BLaER1 treated with 17β-estradiol and CSF1 and Interleukin-3, amounts not matched to agents 10 nM and 100 nM (cell line): Measurements from ENCODE around the gene DMRT1.
"Not testable (repeated sequence)": the region's sequence is repeated elsewhere in the genome, so short reads cannot be mapped to it uniquely, and the experiment has no call there.

Experiments
- H3K27ac ChIP-seq, 11 experiments: shearing (Covaris generic); formaldehyde crosslinking; 2 replicates each; pipeline ENCODE4 v1.8.1; 2022
- H3K27me3 ChIP-seq, 11 experiments: shearing (Covaris generic); formaldehyde crosslinking; 2 replicates each; pipeline ENCODE4 v1.8.1; 2022
- H3K36me3 ChIP-seq, 11 experiments: shearing (Covaris generic); formaldehyde crosslinking; 2 replicates each; pipeline ENCODE4 v1.8.1; 2022
- H3K4me1 ChIP-seq, 10 experiments: shearing (Covaris generic); formaldehyde crosslinking; 2 replicates each; pipeline ENCODE4 v1.8.1; 2022
- H3K4me2 ChIP-seq, 11 experiments: shearing (Covaris generic); formaldehyde crosslinking; 2 replicates each; pipeline ENCODE4 v1.8.1; 2022
- H3K4me3 ChIP-seq, 10 experiments: shearing (Covaris generic); formaldehyde crosslinking; 2 replicates each; pipeline ENCODE4 v1.8.1; 2022
- H3K9ac ChIP-seq, 11 experiments: shearing (Covaris generic); formaldehyde crosslinking; 2 replicates each; pipeline ENCODE4 v1.8.1; 2022
- H3K9me3 ChIP-seq, 11 experiments: shearing (Covaris generic); formaldehyde crosslinking; replicated peaks in 1 of 11; 2 replicates each; pipeline ENCODE4 v1.8.1; 2022
- H4K20me1 ChIP-seq, 11 experiments: shearing (Covaris generic); formaldehyde crosslinking; 2 replicates each; pipeline ENCODE4 v1.8.1; 2022
- Cebpa-rat ChIP-seq, 11 experiments: shearing (Covaris generic); IDR thresholded peaks; 2 replicates each; pipeline ENCODE4 v1.8.1; 2022

The DMRT1 gene

GRCh38 chr9:908536-909205 is 67.2 kb downstream of the DMRT1 start:
- Histone ChIP-seq H3K36me3 (no peaks in the 10 kb centered on the region), H3K27ac (no peak overlapping the region), H3K4me2 (peak overlapping the region in 1 of 11 experiments; percentile 17; a peak in 1 of 22 replicates), H3K27me3 (no peaks in the 10 kb centered on the region), H3K4me1 (no peaks in the 10 kb centered on the region), H3K9me3 (no peaks in the 10 kb centered on the region), H4K20me1 (no peaks in the 10 kb centered on the region), H3K4me3 (no peak overlapping the region), H3K9ac (no peak overlapping the region)
- TF ChIP-seq Cebpa-rat (IDR thresholded peaks at IDR 0.05): no peak

GRCh38 chr9:911005-911404 is 69.5 kb downstream of the DMRT1 start:
- Histone ChIP-seq H3K36me3 (no peaks in the 10 kb centered on the region), H3K27ac (no peak overlapping the region), H3K27me3 (no peaks in the 10 kb centered on the region), H3K4me3 (no peak overlapping the region), H3K9ac (no peak overlapping the region), H3K4me2 (no peak overlapping the region), H3K4me1 (no peaks in the 10 kb centered on the region), H4K20me1 (no peaks in the 10 kb centered on the region), H3K9me3 (no peaks in the 10 kb centered on the region)
- no peak for TF ChIP-seq Cebpa-rat (IDR thresholded peaks at IDR 0.05)

- H3K4me3 ChIP-seq: no peak overlapping the region
- no peaks in the 10 kb centered on the region for H4K20me1 ChIP-seq
- H3K36me3 ChIP-seq: no peaks in the 10 kb centered on the region
- no peak overlapping the region for H3K4me2 ChIP-seq
- H3K9ac ChIP-seq: no peak overlapping the region
- no peaks in the 10 kb centered on the region for H3K9me3 ChIP-seq
- no peaks in the 10 kb centered on the region for H3K4me1 ChIP-seq
- no peaks in the 10 kb centered on the region for H3K27me3 ChIP-seq
- no peak for TF ChIP-seq Cebpa-rat (IDR thresholded peaks at IDR 0.05)
- H3K27ac ChIP-seq: no peak overlapping the region
Measured at GRCh38 chr9:912776-913175, 71.3 kb downstream of the DMRT1 start.

- not testable (repeated sequence) for H4K20me1 ChIP-seq, H3K27ac ChIP-seq, H3K36me3 ChIP-seq, H3K4me1 ChIP-seq, H3K9me3 ChIP-seq, H3K27me3 ChIP-seq, H3K4me3 ChIP-seq, H3K9ac ChIP-seq, H3K4me2 ChIP-seq
Measured at GRCh38 chr9:913526-913925, 72.0 kb downstream of the DMRT1 start.

- no peaks in the 10 kb centered on the region for H3K27me3 ChIP-seq
- no peak overlapping the region for H3K4me2 ChIP-seq
- no peak for TF ChIP-seq Cebpa-rat (IDR thresholded peaks at IDR 0.05)
- H4K20me1 ChIP-seq: no peaks in the 10 kb centered on the region
- H3K27ac ChIP-seq: no peak overlapping the region
- no peak overlapping the region for H3K9ac ChIP-seq
- no peak overlapping the region for H3K4me3 ChIP-seq
- no peaks in the 10 kb centered on the region for H3K36me3 ChIP-seq
- no peaks in the 10 kb centered on the region for H3K4me1 ChIP-seq
- H3K9me3 ChIP-seq: no peaks in the 10 kb centered on the region
Measured at GRCh38 chr9:917730-918129, 76.2 kb downstream of the DMRT1 start.

GRCh38 chr9:920927-921326 is 79.4 kb downstream of the DMRT1 start:
- no peak for TF ChIP-seq Cebpa-rat (IDR thresholded peaks at IDR 0.05)
- Histone ChIP-seq H3K4me2 (no peak overlapping the region), H3K9ac (no peak overlapping the region), H3K36me3 (no peaks in the 10 kb centered on the region), H3K9me3 (no peaks in the 10 kb centered on the region), H3K27me3 (no peaks in the 10 kb centered on the region), H3K4me1 (no peaks in the 10 kb centered on the region), H3K27ac (no peak overlapping the region), H4K20me1 (no peaks in the 10 kb centered on the region), H3K4me3 (no peak overlapping the region)

GRCh38 chr9:922171-922570 is 80.7 kb downstream of the DMRT1 start:
- Histone ChIP-seq H3K9me3 (no peaks in the 10 kb centered on the region), H3K27me3 (no peaks in the 10 kb centered on the region), H3K4me2 (no peak overlapping the region), H3K9ac (no peak overlapping the region), H3K36me3 (no peaks in the 10 kb centered on the region), H3K27ac (no peak overlapping the region), H4K20me1 (no peaks in the 10 kb centered on the region), H3K4me3 (no peak overlapping the region), H3K4me1 (no peaks in the 10 kb centered on the region)
- no peak for TF ChIP-seq Cebpa-rat (IDR thresholded peaks at IDR 0.05)

- no peaks in the 10 kb centered on the region for H3K27me3 ChIP-seq
- no peak overlapping the region for H3K9ac ChIP-seq
- no peaks in the 10 kb centered on the region for H3K4me1 ChIP-seq
- no peak overlapping the region for H3K27ac ChIP-seq
- no peak for TF ChIP-seq Cebpa-rat (IDR thresholded peaks at IDR 0.05)
- H3K4me2 ChIP-seq: no peak overlapping the region
- H4K20me1 ChIP-seq: no peaks in the 10 kb centered on the region
- H3K9me3 ChIP-seq: no peaks in the 10 kb centered on the region
- no peaks in the 10 kb centered on the region for H3K36me3 ChIP-seq
- H3K4me3 ChIP-seq: no peak overlapping the region
Measured at GRCh38 chr9:922731-923130, 81.2 kb downstream of the DMRT1 start.

GRCh38 chr9:926976-927375 is 85.5 kb downstream of the DMRT1 start:
- no peaks in the 10 kb centered on the region for H3K36me3 ChIP-seq
- no peaks in the 10 kb centered on the region for H3K27me3 ChIP-seq
- peaks cover 0 to 8% (median 0%) of the 10 kb centered on the region in 10 experiments; a peak in 4 of 20 replicates for H3K4me1 ChIP-seq
- TF ChIP-seq Cebpa-rat (IDR thresholded peaks at IDR 0.05): no peak
- H3K9me3 ChIP-seq: no peaks in the 10 kb centered on the region
- no peak overlapping the region for H3K4me2 ChIP-seq
- H3K4me3 ChIP-seq: no peak overlapping the region
- H4K20me1 ChIP-seq: no peaks in the 10 kb centered on the region
- H3K27ac ChIP-seq: no peak overlapping the region
- no peak overlapping the region for H3K9ac ChIP-seq

- H3K27ac ChIP-seq: no peak overlapping the region
- TF ChIP-seq Cebpa-rat (IDR thresholded peaks at IDR 0.05): no peak
- H3K4me2 ChIP-seq: no peak overlapping the region
- no peaks in the 10 kb centered on the region for H3K9me3 ChIP-seq
- no peaks in the 10 kb centered on the region for H4K20me1 ChIP-seq
- H3K4me1 ChIP-seq: peaks cover 0 to 8% (median 0%) of the 10 kb centered on the region in 10 experiments; a peak in 4 of 20 replicates
- H3K36me3 ChIP-seq: no peaks in the 10 kb centered on the region
- H3K4me3 ChIP-seq: no peak overlapping the region
- H3K9ac ChIP-seq: no peak overlapping the region
- no peaks in the 10 kb centered on the region for H3K27me3 ChIP-seq
Measured at GRCh38 chr9:928363-929042, 87.0 kb downstream of the DMRT1 start.
